GM23248 (cell line): ENCODE measurements around the gene CTNND2.

Experiments used
- EZH2 ChIP-seq: fragments of 200-600 bp; sonication (generic); IDR thresholded peaks from 2 replicates; pipeline ENCODE4 v1.6.1; 2018; ENCODE audit warnings: antibody characterized with exemption, mild to moderate bottlenecking; ENCODE audit not compliant: insufficient read depth, poor library complexity, severe bottlenecking
- EZH2phosphoT487 ChIP-seq: fragments of 200-600 bp; sonication (generic); IDR thresholded peaks from 2 replicates; pipeline ENCODE4 v1.6.1; 2018; ENCODE audit warnings: antibody characterized with exemption, moderate library complexity, mild to moderate bottlenecking, low read depth; ENCODE audit not compliant: insufficient read depth

- TF ChIP-seq EZH2 (no peak), EZH2phosphoT487 (no peak)
Observed at GRCh38 chr5:11619339-11620024, 284.8 kb downstream of the CTNND2 start.
